ENCODE measurements around the gene APOBEC3F.

Gene APOBEC3F

DNA sequence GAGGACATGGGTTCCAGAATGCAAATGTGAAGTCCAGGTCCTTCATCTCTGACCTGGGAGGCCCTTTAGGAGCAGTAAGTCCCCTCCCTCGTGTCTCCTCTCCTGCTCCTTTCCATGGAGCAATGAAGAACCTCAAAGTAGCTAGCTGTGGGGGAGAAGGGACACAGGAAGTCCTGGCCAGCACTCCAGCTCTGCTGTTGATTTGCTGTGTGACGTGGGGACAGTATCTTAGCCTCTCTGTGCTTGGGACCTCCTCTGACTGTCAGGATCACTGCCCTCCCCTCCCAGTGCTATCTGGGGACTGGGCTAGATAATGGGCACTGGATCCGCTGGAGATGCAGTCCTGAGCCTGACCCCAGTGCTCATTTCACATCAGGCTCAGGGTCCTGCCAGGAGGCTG lies 55.3 kb downstream of the APOBEC3F start:
- no peak for DNase-seq

DNA sequence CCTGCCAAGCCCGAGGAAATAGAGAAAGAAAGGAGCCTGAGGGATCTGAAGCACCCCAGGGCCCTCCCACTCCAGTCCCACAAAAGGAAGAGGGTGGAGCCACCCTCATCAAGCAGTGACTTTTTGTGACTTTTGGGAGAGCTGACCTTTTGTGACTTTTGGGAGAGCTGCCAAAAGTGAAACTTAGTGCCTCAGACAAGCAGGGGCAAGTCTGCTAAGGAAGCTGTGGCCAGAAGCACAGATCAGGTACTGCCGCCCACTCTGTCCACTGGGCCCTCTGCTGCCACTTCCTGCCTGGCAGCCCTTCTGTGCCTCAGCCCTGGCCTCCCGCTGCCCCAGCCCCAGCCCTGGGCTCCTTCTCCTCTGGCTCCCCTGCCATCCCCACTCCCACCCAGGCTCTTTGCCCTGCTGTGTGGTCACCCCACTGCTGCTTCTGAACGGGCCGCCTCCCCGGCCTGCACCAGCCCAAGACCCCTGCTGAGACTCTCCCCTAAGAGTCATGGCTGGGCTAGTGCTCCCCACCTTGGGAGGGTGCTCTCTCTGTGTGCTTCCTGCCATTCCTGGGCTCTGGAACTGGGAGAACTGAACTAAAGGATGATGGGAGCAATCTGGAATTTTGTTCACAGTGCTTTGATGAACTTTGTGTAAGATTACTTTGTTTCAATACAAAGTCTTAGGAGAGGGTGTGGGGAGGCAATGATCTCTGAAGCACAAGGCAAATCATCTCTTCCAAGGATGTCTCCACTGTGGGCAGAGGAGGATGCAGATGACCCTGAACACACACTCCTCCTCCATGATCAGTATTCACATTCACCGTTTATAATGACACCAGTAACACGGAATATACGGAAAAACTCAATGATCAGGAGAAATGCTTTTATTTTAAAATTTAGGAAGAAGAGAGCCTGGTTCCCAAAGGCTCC lies 56.7 kb downstream of the APOBEC3F start, which contains the start of gene APOBEC3H:
Gene APOBEC3H, plus strand, starts transcription at position 147 of the 923 bp plus-strand sequence. CDS start 3,035 bp downstream, outside the sequence.
- DNase-seq = peak; percentile 90

DNA sequence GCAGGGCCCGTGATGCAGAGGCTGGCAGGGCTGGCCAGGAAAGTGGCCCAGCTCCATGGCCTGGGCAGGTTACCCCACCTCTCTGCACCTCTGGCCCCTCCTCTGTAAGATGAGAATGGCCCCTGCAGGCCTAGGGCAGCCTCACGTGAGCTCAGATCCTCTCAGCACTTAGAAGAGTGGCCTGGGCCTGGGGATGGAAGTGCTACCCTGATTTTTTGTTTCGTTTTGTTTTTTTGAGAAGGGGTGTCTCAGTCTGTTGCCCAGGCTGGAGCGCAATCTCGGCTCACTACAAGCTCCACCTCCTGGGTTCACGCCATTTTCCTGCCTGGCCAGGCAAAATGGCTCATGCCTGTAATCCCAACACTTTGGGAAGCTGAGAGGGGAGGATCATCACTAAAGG lies 57.4 kb downstream of the APOBEC3F start:
- DNase-seq = no peak

DNA sequence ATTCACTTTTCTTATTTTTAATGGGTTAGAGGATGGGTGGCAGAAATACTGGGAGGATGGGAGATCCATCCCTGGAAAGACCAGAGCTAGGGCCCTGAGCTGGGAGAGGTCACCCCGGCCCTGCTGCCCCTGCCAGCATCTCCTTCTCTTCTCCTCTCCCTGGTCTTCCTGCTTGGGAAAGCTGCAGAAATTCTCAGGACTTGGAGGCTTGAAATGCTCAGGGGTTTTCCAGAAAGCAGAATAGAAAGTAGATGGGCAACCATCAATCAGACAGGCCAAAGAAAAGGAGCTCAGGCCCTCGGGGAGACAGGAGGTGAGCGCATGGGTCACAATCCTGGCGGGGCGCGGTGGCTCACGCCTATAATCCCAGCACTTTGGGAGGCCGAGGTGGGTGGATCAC lies 57.9 kb downstream of the APOBEC3F start:
- no peak for DNase-seq

DNA sequence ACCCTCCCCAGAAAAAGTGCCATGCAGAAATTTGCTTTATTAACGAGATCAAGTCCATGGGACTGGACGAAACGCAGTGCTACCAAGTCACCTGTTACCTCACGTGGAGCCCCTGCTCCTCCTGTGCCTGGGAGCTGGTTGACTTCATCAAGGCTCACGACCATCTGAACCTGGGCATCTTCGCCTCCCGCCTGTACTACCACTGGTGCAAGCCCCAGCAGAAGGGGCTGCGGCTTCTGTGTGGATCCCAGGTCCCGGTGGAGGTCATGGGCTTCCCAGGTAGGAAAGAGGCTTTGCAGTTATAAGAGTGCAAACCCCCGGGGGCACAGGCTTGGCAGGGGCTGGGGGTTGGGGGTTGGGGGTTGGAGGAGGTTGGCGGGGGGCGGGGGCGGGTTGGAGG lies 60.6 kb downstream of the APOBEC3F start:
- DNase-seq = no peak

DNA sequence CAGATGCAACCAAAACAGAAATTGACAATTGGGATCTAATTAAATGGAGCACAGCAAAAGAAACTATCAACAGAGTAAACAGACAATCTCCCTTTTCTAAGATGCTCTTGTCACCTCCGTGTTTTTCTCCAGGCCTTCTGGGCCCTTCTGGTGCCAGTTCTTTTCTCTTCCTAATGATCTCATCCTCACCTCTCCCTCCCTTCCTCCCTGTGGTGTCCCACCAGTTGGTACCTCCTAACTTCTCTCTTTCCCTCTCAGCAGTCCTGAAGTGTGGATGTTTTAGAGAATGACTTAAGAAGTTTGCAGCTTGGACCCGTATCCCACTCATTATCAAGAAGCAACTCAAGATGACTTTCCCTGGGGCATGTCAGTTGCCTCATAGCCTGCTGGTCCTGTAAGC lies 62.8 kb downstream of the APOBEC3F start:
- no peak for DNase-seq
